HepG2 (cell line): ENCODE results near the gene ZNF275.

ENCODE experiments used
- ESRRA ChIP-seq: sonication (generic); formaldehyde crosslinking; IDR thresholded peaks from 2 replicates; pipeline ENCODE4 v1.5.1; 2020; ENCODE audit warnings: mild to moderate bottlenecking, low read depth, missing genetic modification reagents
- FOXM1 ChIP-seq: sonication (generic); formaldehyde crosslinking; IDR thresholded peaks from 2 replicates; pipeline ENCODE4 v1.5.0; 2020; ENCODE audit warnings: missing genetic modification reagents
- TBX3 ChIP-seq: fragments of 450-650 bp; IDR thresholded peaks from 2 replicates; pipeline ENCODE4 v1.6.1; 2017; ENCODE audit warnings: antibody characterized with exemption, mild to moderate bottlenecking, inconsistent platforms, borderline replicate concordance
- ZBTB21 ChIP-seq: sonication (generic); formaldehyde crosslinking; IDR thresholded peaks from 2 replicates; pipeline ENCODE4 v1.4.0; 2020; ENCODE audit warnings: missing genetic modification reagents
- ZNF260 ChIP-seq: sonication (generic); formaldehyde crosslinking; IDR thresholded peaks from 2 replicates; pipeline ENCODE4 v1.4.0; 2020; ENCODE audit warnings: missing genetic modification reagents, low read depth, mild to moderate bottlenecking, borderline replicate concordance
- ZNF557 ChIP-seq: sonication (generic); formaldehyde crosslinking; IDR thresholded peaks from 2 replicates; pipeline ENCODE4 v1.4.0; 2020; ENCODE audit warnings: missing genetic modification reagents
- ZNF720 ChIP-seq: sonication (generic); formaldehyde crosslinking; IDR thresholded peaks from 2 replicates; pipeline ENCODE4 v1.4.0; 2020; ENCODE audit warnings: missing genetic modification reagents
- TF ChIP-seq, protein P1 (sequence below): sonication (generic); formaldehyde crosslinking; IDR thresholded peaks from 2 replicates; pipeline ENCODE4 v1.4.0; 2020; ENCODE audit warnings: low read depth, mild to moderate bottlenecking, missing genetic modification reagents
- TF ChIP-seq, protein P2 (sequence below): sonication (generic); formaldehyde crosslinking; IDR thresholded peaks from 2 replicates; pipeline ENCODE4 v1.4.0; 2020; ENCODE audit warnings: missing genetic modification reagents
- TF ChIP-seq, protein P3 (sequence below): sonication (generic); formaldehyde crosslinking; IDR thresholded peaks from 2 replicates; pipeline ENCODE4 v1.5.1; 2020; ENCODE audit warnings: mild to moderate bottlenecking, missing genetic modification reagents, moderate library complexity

DNA sequence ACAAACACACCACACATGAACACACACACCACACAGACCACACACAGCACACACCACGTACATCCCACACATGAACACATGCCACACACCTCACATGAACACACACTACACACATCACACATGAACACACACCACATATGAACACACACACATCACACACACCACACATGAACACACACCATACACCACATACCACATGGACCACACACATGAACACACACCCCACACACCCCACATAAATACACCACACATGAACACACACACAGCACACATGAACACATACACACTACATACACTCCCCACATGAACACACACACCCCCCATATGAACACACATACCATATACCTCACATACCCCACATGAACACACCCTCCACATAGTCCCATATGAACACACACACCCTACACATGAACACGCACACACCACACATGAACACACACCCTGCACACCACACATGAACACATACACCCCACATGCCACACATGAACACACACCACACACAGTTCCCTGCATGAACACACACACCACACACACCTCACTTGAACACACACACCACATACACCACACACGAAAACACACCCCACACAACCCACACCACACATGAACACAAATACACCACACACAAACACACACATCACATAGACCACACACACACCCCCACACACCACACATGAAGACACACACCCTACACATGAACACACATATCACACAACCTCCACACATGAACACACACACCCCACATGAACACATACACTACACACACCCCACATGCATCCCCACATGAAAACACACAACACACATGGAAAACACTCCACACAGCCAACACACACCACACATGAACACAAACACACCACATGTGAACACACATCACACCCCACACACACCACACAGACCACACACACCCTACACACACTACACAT is 48.9 kb downstream of the ZNF275 start:
- TF ChIP-seq ZNF260 (CRISPR knock-in tag) (no peak), ZNF557 (CRISPR knock-in tag) (no peak), TBX3 (no peak), FOXM1 (CRISPR knock-in tag) (no peak), ESRRA (CRISPR knock-in tag) (no peak), ZNF720 (no peak), ZBTB21 (CRISPR knock-in tag) (no peak)
- TF ChIP-seq, protein P1, sequence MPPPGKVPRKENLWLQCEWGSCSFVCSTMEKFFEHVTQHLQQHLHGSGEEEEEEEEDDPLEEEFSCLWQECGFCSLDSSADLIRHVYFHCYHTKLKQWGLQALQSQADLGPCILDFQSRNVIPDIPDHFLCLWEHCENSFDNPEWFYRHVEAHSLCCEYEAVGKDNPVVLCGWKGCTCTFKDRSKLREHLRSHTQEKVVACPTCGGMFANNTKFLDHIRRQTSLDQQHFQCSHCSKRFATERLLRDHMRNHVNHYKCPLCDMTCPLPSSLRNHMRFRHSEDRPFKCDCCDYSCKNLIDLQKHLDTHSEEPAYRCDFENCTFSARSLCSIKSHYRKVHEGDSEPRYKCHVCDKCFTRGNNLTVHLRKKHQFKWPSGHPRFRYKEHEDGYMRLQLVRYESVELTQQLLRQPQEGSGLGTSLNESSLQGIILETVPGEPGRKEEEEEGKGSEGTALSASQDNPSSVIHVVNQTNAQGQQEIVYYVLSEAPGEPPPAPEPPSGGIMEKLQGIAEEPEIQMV (CRISPR knock-in tag), result no peak
- TF ChIP-seq, protein P2, sequence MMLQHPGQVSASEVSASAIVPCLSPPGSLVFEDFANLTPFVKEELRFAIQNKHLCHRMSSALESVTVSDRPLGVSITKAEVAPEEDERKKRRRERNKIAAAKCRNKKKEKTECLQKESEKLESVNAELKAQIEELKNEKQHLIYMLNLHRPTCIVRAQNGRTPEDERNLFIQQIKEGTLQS, result no peak
- TF ChIP-seq, protein P3, sequence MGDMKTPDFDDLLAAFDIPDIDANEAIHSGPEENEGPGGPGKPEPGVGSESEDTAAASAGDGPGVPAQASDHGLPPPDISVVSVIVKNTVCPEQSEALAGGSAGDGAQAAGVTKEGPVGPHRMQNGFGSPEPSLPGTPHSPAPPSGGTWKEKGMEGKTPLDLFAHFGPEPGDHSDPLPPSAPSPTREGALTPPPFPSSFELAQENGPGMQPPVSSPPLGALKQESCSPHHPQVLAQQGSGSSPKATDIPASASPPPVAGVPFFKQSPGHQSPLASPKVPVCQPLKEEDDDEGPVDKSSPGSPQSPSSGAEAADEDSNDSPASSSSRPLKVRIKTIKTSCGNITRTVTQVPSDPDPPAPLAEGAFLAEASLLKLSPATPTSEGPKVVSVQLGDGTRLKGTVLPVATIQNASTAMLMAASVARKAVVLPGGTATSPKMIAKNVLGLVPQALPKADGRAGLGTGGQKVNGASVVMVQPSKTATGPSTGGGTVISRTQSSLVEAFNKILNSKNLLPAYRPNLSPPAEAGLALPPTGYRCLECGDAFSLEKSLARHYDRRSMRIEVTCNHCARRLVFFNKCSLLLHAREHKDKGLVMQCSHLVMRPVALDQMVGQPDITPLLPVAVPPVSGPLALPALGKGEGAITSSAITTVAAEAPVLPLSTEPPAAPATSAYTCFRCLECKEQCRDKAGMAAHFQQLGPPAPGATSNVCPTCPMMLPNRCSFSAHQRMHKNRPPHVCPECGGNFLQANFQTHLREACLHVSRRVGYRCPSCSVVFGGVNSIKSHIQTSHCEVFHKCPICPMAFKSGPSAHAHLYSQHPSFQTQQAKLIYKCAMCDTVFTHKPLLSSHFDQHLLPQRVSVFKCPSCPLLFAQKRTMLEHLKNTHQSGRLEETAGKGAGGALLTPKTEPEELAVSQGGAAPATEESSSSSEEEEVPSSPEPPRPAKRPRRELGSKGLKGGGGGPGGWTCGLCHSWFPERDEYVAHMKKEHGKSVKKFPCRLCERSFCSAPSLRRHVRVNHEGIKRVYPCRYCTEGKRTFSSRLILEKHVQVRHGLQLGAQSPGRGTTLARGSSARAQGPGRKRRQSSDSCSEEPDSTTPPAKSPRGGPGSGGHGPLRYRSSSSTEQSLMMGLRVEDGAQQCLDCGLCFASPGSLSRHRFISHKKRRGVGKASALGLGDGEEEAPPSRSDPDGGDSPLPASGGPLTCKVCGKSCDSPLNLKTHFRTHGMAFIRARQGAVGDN, result no peak
